Measurements from ENCODE around the gene TM4SF4.

DNA sequence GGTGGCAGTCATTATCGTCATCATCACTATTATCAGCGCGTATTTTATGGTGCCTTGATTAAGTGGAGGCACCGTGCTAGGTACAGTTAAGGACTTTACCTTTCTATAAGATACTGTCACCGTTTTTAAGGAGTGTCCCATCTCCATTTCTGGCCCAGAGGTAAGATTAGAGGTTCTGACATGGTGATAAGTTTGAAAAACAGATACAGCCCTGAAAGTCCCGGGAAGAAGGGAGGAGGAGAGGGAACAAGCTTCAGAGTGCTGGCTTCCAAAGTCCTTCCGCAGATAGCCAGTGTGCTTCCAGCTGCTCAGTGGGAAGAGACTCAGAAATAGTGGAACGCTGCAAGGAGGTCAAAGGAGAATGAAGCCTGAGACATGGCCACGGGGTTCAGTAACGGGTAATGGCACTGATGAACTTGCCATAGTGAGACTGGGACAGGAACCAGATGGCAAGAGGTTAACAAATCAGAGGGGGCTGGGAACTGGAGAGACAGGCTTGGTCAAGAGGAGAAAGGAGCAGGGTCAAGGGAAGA, 9.1 kb upstream of the TM4SF4 start:
- TF ChIP-seq MXI1 (conservative IDR thresholded peaks at IDR 0.05; ENCODE audit: poor library complexity, severe bottlenecking) (no peak), POLR2AphosphoS5 (IDR thresholded peaks at IDR 0.05) (no peak), SMC3 (conservative IDR thresholded peaks at IDR 0.05; ENCODE audit: poor library complexity) (no peak), EZH2 (IDR thresholded peaks at IDR 0.05; ENCODE audit: borderline replicate concordance, insufficient read depth, low read length, poor library complexity, severe bottlenecking) (no peak), RAD21 (conservative IDR thresholded peaks at IDR 0.05) (no peak)
- TF ChIP-seq, protein P1, sequence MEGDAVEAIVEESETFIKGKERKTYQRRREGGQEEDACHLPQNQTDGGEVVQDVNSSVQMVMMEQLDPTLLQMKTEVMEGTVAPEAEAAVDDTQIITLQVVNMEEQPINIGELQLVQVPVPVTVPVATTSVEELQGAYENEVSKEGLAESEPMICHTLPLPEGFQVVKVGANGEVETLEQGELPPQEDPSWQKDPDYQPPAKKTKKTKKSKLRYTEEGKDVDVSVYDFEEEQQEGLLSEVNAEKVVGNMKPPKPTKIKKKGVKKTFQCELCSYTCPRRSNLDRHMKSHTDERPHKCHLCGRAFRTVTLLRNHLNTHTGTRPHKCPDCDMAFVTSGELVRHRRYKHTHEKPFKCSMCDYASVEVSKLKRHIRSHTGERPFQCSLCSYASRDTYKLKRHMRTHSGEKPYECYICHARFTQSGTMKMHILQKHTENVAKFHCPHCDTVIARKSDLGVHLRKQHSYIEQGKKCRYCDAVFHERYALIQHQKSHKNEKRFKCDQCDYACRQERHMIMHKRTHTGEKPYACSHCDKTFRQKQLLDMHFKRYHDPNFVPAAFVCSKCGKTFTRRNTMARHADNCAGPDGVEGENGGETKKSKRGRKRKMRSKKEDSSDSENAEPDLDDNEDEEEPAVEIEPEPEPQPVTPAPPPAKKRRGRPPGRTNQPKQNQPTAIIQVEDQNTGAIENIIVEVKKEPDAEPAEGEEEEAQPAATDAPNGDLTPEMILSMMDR (IDR thresholded peaks at IDR 0.05; ENCODE audit: poor library complexity, severe bottlenecking), result no peak

Measured in neural cell (in vitro differentiated cells).